Stimulated activated CD8-positive, alpha-beta memory T cell treated with anti-CD3 and anti-CD28 coated beads, Interleukin-7, amount 100 ng/mL, for 48 hours (primary cell): ENCODE measurements around the gene GET4.

Experiments
- DNase-seq, 2 donors: peaks; one replicate each; pipeline ENCODE4 v3.0.0-alpha.2; 2020; ENCODE audit warnings: low read depth in 1 of 2; ENCODE audit errors: extremely low read depth in 1 of 2

The GET4 gene

GRCh38 chr7:876077-876971 lies at the start of gene GET4:
Gene GET4, plus strand, starts transcription at chr7:876554. Its CDS starts 92 bp downstream, at chr7:876646.
- peak; percentile 93 for DNase-seq

DNA sequence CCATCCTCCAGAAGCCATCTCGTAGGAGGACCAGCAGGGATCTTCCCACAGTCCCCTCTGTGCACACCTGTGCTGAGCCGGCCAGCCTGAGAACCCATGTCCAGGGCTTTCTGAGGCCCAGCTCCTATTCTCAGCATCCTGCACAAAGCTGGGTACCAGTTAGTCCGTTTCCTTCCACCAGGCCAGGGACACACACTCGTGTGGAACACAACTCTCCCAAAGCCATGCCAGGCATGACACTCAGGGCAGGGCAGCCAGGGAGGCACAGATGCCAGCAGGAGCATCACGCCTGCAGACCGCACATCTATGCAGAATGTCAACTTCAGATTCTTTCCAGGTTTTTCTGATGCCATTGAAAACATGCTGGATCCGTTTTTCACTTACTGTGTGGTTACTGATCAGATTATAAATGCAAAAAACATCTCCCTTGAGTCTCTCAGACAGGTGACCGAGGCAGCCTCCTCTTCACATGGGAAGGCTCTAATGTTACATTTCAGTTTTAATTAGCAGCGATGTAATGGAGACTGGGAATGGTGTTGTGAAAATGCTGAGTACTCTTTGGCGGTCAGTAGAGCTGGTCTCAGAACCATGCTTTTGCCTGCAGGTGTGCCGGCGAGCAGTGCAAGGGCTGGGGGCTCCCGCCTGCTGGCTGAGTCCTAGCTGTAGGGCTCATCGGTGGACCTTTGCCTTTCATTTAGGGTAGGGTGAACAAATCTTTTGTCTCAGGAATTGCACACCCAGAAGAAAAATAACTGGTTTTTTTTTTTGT lies 47.4 kb upstream of the GET4 start:
- no peak for DNase-seq

GRCh38 chr7:830069-830468 lies 46.3 kb upstream of the GET4 start:
- DNase-seq: no peak

DNA sequence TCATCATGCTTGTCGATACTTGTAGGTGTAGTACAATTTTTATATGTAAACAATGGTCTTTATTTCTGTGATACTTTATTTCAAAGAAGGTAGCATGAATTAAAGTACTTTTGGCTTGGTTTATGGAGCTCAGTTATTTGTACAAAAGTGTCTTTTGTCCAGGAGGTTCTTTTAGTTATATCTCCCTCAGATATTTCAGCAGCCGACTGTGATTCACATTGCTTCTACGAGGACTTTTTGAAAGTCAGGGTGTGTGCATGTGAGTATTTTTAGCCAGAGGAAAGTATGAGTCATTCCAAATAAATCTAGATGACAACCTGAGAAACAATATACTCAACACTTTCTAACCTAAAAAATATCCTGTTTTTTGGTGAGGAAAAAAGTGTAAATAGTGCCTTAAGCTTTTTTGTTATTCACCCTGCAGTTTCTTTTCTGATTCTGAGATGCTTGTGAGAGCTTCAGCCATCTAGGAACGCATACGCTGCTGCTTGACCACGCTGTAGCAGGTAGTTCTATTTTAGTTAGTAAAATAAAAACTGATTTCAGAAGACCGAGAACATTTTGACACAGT lies 44.7 kb upstream of the GET4 start:
- no peak for DNase-seq

DNA sequence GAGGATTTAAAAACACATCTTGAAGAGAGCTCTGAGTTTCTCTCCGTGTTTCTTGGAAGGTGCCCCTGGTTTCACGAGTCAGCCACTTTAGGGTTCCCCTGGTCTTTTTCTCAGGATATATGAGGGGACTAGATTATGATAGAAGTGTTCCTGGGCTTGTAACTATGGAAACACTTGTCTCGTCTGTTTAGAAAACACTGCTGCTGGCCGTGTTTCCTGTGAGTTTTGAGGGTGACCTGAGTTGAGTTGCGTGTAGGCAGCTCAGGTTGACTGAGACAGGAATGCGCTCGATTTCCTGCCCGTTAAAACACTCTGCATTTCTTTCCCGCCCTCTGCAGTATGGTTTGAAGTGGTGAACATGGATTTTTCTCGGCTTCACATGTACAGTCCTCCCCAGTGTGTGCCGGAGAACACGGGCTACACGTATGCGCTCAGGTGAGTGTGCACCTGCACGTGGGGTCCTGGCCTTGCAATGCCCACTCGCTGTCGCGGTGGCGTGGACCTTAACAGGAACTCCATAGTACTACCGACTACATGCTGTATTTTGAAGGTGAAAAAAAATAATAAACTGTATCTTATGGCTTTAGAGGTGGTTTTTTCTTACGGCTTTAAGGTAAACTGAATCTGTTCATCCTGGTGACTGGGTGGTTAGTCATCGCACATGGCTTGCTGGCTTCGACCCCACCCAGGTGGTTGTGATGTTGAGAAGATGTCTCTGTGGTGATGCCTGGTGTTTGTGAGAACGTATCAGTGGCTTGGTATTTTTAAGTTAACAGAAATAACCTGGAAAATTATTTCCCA lies 44.0 kb upstream of the GET4 start, which contains the start of gene SUN1:
Gene SUN1 (plus strand): TSS at position 310 of the 801 bp plus-strand sequence. CDS start 49 bp downstream, at position 359.
- DNase-seq: peak in 1 of 2 donors; percentile 65

DNA sequence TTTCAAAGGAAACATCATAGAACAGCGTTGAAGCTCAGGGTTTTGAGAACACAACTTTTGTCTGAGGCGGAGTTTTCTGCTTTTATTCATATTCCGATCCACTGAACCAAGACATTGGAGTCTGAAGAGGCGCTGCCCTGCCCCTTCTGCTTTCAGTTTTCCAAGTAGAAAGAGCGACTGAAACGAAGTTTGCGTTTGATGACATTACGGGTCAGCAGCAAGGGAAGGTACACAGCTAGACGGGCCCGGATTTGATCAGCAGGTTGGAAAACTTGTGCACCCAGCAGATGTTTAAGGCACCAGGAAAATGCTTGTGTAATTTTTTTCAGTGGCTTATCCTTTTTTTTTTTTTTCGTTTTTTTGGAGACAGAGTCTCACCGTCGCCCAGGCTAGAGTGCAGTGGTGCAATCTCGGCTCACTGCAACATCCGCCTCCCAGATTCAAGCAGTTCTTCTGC lies 43.4 kb upstream of the GET4 start:
- DNase-seq: no peak

DNA sequence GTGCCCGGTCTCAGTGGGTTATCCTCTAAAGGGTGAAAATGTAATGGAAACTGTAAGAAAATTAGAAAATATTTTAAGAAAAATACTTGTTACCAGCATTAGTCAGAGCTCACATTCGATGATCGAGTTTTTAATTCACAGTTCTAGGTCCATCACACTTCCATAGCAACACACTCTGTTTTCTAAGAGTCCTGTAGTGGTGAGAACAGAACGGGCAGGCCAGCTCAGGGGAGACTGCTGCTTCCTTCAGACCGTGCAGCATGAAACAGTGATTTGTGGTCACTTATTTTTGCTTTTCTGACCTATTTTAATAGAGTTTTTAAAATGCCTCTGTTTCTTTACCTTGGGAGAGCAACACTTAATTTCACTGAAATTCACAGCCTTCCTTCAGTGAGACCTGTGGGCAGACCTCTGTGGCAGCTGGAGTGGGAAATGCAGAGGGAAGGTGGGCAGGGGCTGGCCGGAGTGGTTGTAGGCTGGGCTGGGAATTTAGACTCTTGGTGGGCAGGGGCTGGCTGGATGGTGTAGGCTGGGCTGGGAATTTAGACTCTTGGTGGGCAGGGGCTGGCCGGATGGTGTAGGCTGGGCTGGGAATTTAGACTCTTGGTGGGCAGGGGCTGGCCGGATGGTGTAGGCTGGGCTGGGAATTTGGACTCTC lies 42.6 kb upstream of the GET4 start:
- DNase-seq: no peak

DNA sequence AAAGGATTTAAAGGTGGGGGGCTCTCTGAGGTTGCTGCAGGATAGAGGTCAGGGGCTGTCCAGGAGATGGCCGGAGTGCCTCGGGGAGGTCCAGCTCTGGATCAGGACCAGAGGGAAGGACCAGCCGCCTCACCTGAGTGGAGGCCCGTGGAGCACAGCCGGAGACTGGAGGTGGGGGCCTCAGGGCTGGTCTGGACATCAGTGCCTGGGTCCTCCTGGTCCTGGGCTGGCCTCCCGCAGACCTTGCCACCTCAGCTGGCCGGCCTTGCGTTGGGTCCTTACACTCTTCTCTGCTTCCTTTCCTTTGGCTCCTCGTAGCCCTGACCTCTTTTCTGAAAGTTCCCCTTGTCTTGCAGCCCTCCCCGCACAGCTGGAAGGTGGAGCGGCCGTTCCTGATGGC lies 42.1 kb upstream of the GET4 start:
- no peak for DNase-seq

- no peak for DNase-seq
These were observed 41.3 kb upstream of the GET4 start for GRCh38 chr7:835021-835420.

- no peak for DNase-seq
These were observed 40.6 kb upstream of the GET4 start for GRCh38 chr7:835485-836401.

DNA sequence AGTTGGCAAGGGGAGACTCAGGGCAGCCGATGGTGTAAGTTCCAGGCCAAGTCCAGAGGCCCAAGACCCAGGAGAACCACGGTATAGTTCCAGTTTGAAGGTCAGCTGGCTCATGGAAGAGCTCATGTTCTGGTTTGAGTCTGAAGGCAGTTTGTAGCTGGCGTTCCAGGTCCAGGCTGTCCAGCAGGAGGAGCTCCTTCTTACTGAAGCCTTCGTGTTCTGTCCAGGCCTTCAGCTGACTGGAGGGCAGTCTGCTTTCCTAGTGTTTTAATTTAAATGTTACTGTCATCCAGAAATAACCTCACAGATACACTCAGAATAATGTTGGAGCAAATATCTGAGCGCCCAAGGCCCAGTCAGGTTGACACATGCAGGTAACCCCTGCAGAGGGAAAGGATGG lies 39.9 kb upstream of the GET4 start:
- no peak for DNase-seq

- no peak for DNase-seq
These were observed 39.4 kb upstream of the GET4 start for GRCh38 chr7:837001-837400.

DNA sequence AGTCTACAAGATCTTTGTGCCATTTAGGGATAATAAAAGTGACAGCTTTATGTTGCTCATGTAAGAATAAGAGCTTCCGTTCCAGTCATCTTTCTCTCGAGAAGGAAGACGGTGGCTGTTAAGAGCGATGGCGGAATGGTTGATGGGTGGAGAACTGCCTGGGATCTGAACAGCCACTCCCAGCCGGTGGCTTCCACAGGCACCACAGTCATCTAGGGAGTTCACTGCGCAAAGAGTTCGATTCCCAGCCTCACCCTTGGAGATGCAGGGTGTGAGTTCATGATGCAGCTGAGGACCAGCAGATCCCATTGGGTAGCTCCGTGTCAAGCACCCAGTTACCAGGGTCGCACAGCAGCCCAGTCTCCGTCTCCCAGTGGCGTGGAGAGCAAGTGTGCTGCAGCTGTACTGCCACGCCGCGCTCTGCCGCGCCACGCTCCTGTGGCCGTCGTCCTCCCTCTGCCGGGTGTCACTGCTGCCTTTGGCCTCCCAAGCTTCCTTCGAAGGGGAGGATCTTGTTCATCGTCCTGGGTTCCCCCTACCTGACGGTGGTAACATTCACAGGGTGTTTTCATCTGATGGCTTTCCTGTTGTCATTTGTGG lies 36.3 kb upstream of the GET4 start:
- no peak for DNase-seq

DNA sequence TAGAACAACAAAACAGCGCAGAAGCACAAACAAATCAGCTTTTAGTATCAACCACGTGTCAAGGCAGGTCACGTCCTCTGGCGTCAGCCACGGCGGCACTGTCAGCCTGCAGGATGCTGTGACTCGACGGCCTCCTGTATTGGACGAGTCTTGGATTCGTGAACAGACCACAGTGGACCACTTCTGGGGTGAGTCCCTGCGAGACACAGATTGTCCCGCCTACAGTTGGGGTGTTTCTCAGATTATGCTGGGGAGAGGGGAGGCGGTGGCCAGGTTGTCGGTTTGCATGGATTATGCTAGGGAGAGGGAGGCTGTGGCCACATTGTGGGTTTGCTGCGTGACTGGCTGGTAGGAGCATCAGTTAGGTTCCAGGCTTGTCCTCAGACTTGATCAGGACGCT lies 34.4 kb upstream of the GET4 start:
- DNase-seq: no peak

- no peak for DNase-seq
These were observed 33.8 kb upstream of the GET4 start for GRCh38 chr7:842431-843031.

GRCh38 chr7:843230-843629 lies 33.1 kb upstream of the GET4 start:
- DNase-seq: no peak

- no peak for DNase-seq
These were observed 32.3 kb upstream of the GET4 start for GRCh38 chr7:844043-844442.

GRCh38 chr7:844514-844913 lies 31.8 kb upstream of the GET4 start:
- DNase-seq: no peak
